ENCODE results near the gene LRRC41. TPM values are rescaled to one million over a fixed set of nuclear protein-coding genes. Genes with fewer than 3 reads are reported as not detected.
A peak's percentile ranks its signal among the peaks of the same experiment; 100 is the strongest.

The LRRC41 gene
- total RNA-seq, 2 donors from 2014 or later = 74.2 to 88.9 TPM

DNA sequence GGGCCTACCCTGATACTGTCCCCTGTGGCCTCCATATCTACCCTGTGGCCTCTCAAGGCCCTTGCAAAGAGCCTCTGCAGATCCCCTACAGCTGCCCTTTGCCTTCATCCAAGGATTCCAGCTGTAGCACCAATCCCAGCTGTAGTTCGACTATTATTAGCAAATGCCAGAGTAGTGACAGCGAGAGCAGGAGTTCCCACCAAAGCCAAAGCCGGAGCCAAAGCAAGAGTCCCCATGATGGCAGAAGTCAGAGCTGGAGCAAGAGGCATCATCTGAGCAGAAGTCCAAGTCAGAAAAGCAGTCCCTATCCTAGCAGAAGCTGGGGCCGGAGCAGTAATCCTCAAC is 39.9 kb upstream of the LRRC41 start:
- Histone ChIP-seq H3K27me3 (ENCODE audit: control insufficient read depth, insufficient read depth, low read length, poor library complexity, severe bottlenecking) (no peaks in the 10 kb centered on the region), H3K9ac (ENCODE audit: extremely low read depth, low read length, poor library complexity, severe bottlenecking) (no peak overlapping the region), H3K4me3 (ENCODE audit: low read length) (no peak overlapping the region), H3K27ac (ENCODE audit: low read depth, low read length) (no peak overlapping the region), H3K4me1 (ENCODE audit: control insufficient read depth, insufficient read depth, low read length) (no peaks in the 10 kb centered on the region), H3K36me3 (ENCODE audit: control insufficient read depth, insufficient read depth, low read length) (peaks cover 34% of the 10 kb centered on the region), H3K9me3 (ENCODE audit: control insufficient read depth, low read length) (no peaks in the 10 kb centered on the region)
- TF ChIP-seq, protein P1, sequence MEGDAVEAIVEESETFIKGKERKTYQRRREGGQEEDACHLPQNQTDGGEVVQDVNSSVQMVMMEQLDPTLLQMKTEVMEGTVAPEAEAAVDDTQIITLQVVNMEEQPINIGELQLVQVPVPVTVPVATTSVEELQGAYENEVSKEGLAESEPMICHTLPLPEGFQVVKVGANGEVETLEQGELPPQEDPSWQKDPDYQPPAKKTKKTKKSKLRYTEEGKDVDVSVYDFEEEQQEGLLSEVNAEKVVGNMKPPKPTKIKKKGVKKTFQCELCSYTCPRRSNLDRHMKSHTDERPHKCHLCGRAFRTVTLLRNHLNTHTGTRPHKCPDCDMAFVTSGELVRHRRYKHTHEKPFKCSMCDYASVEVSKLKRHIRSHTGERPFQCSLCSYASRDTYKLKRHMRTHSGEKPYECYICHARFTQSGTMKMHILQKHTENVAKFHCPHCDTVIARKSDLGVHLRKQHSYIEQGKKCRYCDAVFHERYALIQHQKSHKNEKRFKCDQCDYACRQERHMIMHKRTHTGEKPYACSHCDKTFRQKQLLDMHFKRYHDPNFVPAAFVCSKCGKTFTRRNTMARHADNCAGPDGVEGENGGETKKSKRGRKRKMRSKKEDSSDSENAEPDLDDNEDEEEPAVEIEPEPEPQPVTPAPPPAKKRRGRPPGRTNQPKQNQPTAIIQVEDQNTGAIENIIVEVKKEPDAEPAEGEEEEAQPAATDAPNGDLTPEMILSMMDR (conservative IDR thresholded peaks at IDR 0.05) = no peak
- H3K4me3 Mint-ChIP-seq = no peak overlapping the region
- H3K9me3 Mint-ChIP-seq = no peaks in the 10 kb centered on the region
- peak overlapping the region; percentile 32 for H3K27ac Mint-ChIP-seq
- peaks cover 53% of the 10 kb centered on the region for H3K36me3 Mint-ChIP-seq (ENCODE audit: low read depth)
- H3K4me1 Mint-ChIP-seq = peaks cover 22% of the 10 kb centered on the region
- 97 to 98% methylated on average over 4 of the region's 4 CpGs for WGBS, 2 experiments (ENCODE audit: insufficient coverage in 1 of 2, insufficient read length in 1 of 2)
- no peak for DNase-seq
- no peaks in the 10 kb centered on the region for H3K27me3 Mint-ChIP-seq (ENCODE audit: insufficient read depth)

DNA sequence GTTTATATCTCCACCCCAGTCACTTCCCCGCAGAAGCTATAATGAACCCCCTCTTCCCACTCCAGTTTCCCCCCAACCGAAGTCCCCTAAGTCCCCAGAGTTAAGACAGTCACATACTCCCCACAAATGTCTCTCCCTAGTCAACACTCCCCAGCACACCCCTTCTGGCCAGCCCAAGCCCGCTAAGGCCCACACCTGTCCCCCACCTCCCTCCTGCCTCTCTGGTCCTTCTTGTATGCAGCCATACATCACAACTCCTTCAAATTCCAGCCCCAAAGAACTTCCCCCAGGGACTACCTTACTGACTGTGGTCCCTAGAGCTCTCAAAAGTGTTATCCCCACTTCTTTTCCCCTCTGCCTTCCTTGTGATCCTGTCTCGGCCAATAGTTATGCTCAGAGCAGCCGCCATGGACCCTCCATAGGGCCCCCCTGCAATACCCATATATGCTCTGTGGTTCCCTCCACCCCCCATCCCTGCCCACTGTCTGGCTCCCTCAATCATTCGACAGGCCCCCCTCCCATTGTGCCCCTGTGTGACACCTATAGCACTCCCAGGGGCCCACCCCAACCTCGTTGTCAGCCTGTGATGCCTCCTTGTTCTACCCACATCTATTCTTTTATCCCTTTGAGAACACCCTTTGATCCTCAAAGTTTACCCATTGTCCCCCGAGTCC is 39.4 kb upstream of the LRRC41 start:
- Histone ChIP-seq H3K27me3 (ENCODE audit: control insufficient read depth, insufficient read depth, low read length, poor library complexity, severe bottlenecking) (no peaks in the 10 kb centered on the region), H3K4me1 (ENCODE audit: control insufficient read depth, insufficient read depth, low read length) (no peaks in the 10 kb centered on the region), H3K4me3 (ENCODE audit: low read length) (no peak overlapping the region), H3K27ac (ENCODE audit: low read depth, low read length) (no peak overlapping the region), H3K9me3 (ENCODE audit: control insufficient read depth, low read length) (no peaks in the 10 kb centered on the region), H3K36me3 (ENCODE audit: control insufficient read depth, insufficient read depth, low read length) (peaks cover 33% of the 10 kb centered on the region), H3K9ac (ENCODE audit: extremely low read depth, low read length, poor library complexity, severe bottlenecking) (no peak overlapping the region)
- TF ChIP-seq, protein P1 (conservative IDR thresholded peaks at IDR 0.05) = no peak
- no peak for DNase-seq
- H3K4me3 Mint-ChIP-seq = no peak overlapping the region
- peaks cover 22% of the 10 kb centered on the region for H3K4me1 Mint-ChIP-seq
- H3K27ac Mint-ChIP-seq = peak overlapping the region; percentile 97
- H3K27me3 Mint-ChIP-seq (ENCODE audit: insufficient read depth) = no peaks in the 10 kb centered on the region
- H3K36me3 Mint-ChIP-seq (ENCODE audit: low read depth) = peaks cover 48% of the 10 kb centered on the region
- WGBS, 2 experiments (ENCODE audit: insufficient coverage in 1 of 2, insufficient read length in 1 of 2) = 90 to 91% methylated on average over 5 to 8 of the region's 8 CpGs
- H3K9me3 Mint-ChIP-seq = no peaks in the 10 kb centered on the region

DNA sequence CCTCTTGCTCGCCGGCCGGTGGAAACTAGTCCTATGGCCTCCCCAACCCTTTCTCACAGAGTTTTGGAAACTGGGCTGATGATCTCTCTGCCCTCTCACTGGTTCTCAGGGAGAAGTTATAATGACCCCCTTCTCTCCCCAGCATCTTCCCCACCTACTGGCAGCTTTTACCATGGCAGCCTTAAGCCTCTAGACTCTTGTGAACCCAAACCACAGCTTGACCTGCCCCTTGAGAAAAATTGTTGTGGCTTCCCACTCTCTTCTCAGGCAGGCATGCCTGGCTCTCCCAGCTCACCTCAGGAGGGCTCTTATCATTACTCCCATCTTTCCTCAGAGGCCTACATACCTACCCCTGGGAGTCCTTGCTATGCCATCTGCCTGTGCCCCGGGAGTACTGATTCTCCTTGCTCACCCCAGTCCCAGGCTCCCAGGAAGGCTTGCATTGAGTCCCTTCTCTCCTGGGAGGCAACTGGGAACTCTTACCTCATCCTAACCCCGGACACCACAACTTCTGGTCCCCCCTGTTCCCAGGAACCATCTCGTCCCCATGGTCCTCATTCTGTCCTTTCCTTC is 38.8 kb upstream of the LRRC41 start:
- no peaks in the 10 kb centered on the region for H3K4me1 ChIP-seq (ENCODE audit: control insufficient read depth, insufficient read depth, low read length)
- peaks cover 27% of the 10 kb centered on the region for H3K36me3 ChIP-seq (ENCODE audit: control insufficient read depth, insufficient read depth, low read length)
- no peak overlapping the region for H3K27ac ChIP-seq (ENCODE audit: low read depth, low read length)
- H3K27me3 ChIP-seq (ENCODE audit: control insufficient read depth, insufficient read depth, low read length, poor library complexity, severe bottlenecking) = no peaks in the 10 kb centered on the region
- H3K4me3 ChIP-seq (ENCODE audit: low read length) = no peak overlapping the region
- 94 to 100% methylated on average over 5 to 6 of the region's 6 CpGs for WGBS, 2 experiments (ENCODE audit: insufficient coverage in 1 of 2, insufficient read length in 1 of 2)
- no peaks in the 10 kb centered on the region for H3K27me3 Mint-ChIP-seq (ENCODE audit: insufficient read depth)
- no peaks in the 10 kb centered on the region for H3K9me3 Mint-ChIP-seq
- H3K9me3 ChIP-seq (ENCODE audit: control insufficient read depth, low read length) = no peaks in the 10 kb centered on the region
- TF ChIP-seq, protein P1 (conservative IDR thresholded peaks at IDR 0.05) = peak; percentile 65
- peak overlapping the region; percentile 97 for H3K27ac Mint-ChIP-seq
- no peak overlapping the region for H3K9ac ChIP-seq (ENCODE audit: extremely low read depth, low read length, poor library complexity, severe bottlenecking)
- peak overlapping the region; percentile 83 for H3K4me3 Mint-ChIP-seq
- H3K4me1 Mint-ChIP-seq = peaks cover 17% of the 10 kb centered on the region
- peak; percentile 67 for DNase-seq
- H3K36me3 Mint-ChIP-seq (ENCODE audit: low read depth) = peaks cover 42% of the 10 kb centered on the region

All from endodermal cell (in vitro differentiated cells).